Parathyroid adenoma (tissue), 2 donors: Measurements from ENCODE around the gene INF2.

Experiments
- H2AFZ ChIP-seq: fragments of 300-600 bp; sonication (generic); one replicate; pipeline ENCODE4 v1.7.0; 2017; ENCODE audit warnings: antibody characterized with exemption, mild to moderate bottlenecking
- H3K27ac ChIP-seq: fragments of 300-600 bp; sonication (generic); one replicate; pipeline ENCODE4 v1.7.0; 2017
- H3K27me3 ChIP-seq: fragments of 300-600 bp; sonication (generic); one replicate; pipeline ENCODE4 v1.7.0; 2017; ENCODE audit warnings: low read length; ENCODE audit not compliant: control insufficient read depth, insufficient read depth
- H3K36me3 ChIP-seq: fragments of 300-600 bp; sonication (generic); one replicate; pipeline ENCODE4 v1.7.0; 2017; ENCODE audit warnings: low read length; ENCODE audit not compliant: control insufficient read depth, insufficient read depth
- H3K4me1 ChIP-seq: fragments of 300-600 bp; sonication (generic); one replicate; pipeline ENCODE4 v1.7.0; 2017; ENCODE audit warnings: control low read depth
- H3K4me2 ChIP-seq: fragments of 300-600 bp; sonication (generic); one replicate; pipeline ENCODE4 v1.7.0; 2017; ENCODE audit warnings: low read length
- H3K4me3 ChIP-seq: fragments of 300-600 bp; sonication (generic); one replicate; pipeline ENCODE4 v1.7.0; 2017; ENCODE audit warnings: low read depth, low read length
- H3K79me2 ChIP-seq: fragments of 300-600 bp; sonication (generic); one replicate; pipeline ENCODE4 v1.7.0; 2017; ENCODE audit warnings: control low read depth
- H3K9ac ChIP-seq: fragments of 300-600 bp; sonication (generic); one replicate; pipeline ENCODE4 v1.7.0; 2017; ENCODE audit warnings: mild to moderate bottlenecking
- H3K9me3 ChIP-seq: fragments of 300-600 bp; sonication (generic); one replicate; pipeline ENCODE4 v1.7.0; 2017; ENCODE audit warnings: low read length; ENCODE audit not compliant: control insufficient read depth
- TF ChIP-seq, protein P1 (sequence below): fragments of 300-600 bp; sonication (generic); IDR thresholded peaks from one replicate; pipeline ENCODE4 v1.7.0; 2017; ENCODE audit warnings: antibody characterized with exemption, mild to moderate bottlenecking
- donor health status: primary hyperparathyroidism.

Gene INF2

DNA sequence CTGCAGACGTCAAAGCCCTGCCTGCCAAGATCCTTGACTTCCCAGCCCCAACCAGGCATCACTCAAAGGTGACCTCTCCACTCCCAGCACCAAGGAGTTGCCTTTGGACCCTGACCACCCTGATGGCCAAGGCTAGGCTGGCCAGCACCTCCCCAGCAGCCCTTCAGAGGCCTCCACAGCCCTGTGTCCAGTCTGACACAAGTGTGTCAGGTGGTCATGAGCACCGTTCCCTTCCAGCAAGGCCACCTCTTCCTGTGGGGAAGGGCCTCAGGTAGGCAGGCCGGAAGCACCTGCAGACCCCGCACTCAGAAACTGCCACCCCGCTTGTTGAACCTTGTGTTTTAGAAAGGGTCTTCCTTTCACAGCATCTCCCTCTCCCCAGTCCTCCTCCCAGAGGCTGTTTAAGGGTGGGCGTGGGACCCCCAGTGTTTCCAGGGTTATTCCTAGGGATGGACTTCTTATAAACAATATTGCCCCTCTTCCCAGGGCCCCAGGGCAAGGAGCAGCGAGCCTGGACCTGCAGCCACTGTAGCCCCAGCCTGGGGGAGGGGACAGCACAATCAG, 13.2 kb upstream of the INF2 start:
- no peaks in the 10 kb centered on the region for H3K9me3 ChIP-seq
- no peak overlapping the region for H3K4me3 ChIP-seq
- no peaks in the 10 kb centered on the region for H3K79me2 ChIP-seq
- TF ChIP-seq, protein P1, sequence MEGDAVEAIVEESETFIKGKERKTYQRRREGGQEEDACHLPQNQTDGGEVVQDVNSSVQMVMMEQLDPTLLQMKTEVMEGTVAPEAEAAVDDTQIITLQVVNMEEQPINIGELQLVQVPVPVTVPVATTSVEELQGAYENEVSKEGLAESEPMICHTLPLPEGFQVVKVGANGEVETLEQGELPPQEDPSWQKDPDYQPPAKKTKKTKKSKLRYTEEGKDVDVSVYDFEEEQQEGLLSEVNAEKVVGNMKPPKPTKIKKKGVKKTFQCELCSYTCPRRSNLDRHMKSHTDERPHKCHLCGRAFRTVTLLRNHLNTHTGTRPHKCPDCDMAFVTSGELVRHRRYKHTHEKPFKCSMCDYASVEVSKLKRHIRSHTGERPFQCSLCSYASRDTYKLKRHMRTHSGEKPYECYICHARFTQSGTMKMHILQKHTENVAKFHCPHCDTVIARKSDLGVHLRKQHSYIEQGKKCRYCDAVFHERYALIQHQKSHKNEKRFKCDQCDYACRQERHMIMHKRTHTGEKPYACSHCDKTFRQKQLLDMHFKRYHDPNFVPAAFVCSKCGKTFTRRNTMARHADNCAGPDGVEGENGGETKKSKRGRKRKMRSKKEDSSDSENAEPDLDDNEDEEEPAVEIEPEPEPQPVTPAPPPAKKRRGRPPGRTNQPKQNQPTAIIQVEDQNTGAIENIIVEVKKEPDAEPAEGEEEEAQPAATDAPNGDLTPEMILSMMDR: no peak
- no peak overlapping the region for H2AFZ ChIP-seq
- H3K27me3 ChIP-seq: no peaks in the 10 kb centered on the region
- no peak overlapping the region for H3K27ac ChIP-seq
- H3K36me3 ChIP-seq: no peaks in the 10 kb centered on the region
- no peak overlapping the region for H3K4me2 ChIP-seq
- peaks cover 14% of the 10 kb centered on the region for H3K4me1 ChIP-seq
- H3K9ac ChIP-seq: no peak overlapping the region

DNA sequence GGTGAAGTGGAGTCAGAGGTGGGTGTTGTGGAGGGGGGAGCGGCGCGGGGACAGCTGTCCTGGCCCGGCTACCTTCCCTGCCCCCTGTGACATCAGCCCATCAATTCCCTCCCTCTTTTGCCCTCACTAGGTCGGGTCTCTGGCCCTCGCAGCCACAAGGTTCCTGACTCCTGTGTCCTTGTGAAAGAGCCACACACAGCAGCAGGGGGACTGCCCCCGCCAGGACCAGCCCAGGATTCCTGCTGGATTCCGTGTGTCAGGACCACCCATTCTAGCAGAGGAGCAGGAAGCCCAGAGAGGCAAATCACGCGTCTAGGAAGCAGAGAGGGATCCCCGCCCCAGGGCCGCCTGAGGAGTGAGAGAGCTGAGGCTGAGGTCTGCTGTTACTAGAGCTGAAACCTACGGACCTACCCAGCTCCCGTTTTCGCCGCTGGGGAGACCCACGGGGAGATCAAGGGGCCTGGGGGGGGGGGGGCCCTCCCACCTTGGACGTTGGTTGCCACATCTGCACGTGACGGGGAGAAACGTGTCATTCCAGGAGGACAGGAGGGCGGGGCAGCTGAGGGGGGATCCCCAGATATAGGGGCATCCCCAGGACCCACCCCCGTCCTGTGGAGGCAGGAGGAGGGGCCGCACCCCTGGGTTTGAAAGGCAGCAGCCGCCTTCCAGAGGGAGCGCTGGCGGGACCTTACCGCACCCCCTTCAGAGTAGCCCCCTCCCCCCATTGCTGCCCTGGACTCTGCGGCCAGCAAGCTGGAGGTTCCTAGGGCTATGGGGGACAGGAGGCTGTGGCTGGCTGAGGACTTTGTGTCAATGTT, 12.5 kb upstream of the INF2 start:
- TF ChIP-seq, protein P1: no peak
- Histone ChIP-seq H3K79me2 (no peaks in the 10 kb centered on the region), H3K4me3 (peak overlapping the region; percentile 60), H3K27me3 (no peaks in the 10 kb centered on the region), H3K9ac (no peak overlapping the region), H3K4me1 (peaks cover 16% of the 10 kb centered on the region), H3K27ac (peak overlapping the region; percentile 78), H2AFZ (peak overlapping the region; percentile 100), H3K9me3 (no peaks in the 10 kb centered on the region), H3K36me3 (no peaks in the 10 kb centered on the region), H3K4me2 (peak overlapping the region; percentile 80)

DNA sequence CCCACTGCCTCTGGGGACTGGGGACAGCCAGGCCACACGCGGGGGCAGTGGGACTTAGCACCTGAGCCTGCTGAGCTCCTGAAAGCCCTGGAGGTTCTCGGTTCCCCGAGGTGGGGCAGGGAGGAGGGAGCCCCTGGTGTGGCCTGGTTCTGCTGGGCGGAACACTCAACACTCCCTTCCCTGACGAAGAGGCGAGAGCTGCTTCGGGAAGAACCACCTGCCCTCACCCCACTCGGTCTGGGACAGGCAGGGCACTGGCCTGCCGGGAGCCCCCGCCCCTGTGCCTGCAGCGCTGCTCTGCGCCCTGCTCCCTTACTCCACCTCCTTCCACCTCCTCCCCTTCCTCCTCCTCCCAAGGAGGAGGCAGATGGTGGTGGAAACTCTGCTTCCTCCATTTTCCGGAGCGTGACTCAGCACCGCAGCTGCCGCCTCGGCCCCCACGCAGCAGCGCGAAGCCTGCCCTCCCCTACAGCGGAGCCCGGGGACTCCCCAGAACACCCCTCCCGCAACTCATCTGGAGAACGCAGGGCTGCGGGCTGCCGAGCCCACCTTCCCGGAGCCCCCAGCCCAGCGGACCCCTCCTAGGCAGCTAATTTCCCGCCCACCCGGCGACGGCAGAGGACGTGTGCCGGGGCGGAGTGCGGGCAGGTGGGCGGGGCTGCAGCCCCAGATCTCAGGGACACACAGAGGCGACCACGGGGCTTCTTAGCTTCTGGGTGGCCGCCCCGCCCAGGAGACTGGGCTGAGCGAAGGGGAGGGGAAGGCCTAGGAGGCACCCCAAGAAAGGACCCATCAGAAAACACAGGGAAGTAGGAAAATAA, 11.7 kb upstream of the INF2 start:
- H2AFZ ChIP-seq: peak overlapping the region; percentile 100
- peak overlapping the region; percentile 76 for H3K9ac ChIP-seq
- H3K36me3 ChIP-seq: no peaks in the 10 kb centered on the region
- peaks cover 18% of the 10 kb centered on the region for H3K4me1 ChIP-seq
- TF ChIP-seq, protein P1: no peak
- H3K27me3 ChIP-seq: no peaks in the 10 kb centered on the region
- peak overlapping the region; percentile 60 for H3K4me3 ChIP-seq
- no peaks in the 10 kb centered on the region for H3K9me3 ChIP-seq
- H3K79me2 ChIP-seq: no peaks in the 10 kb centered on the region
- H3K4me2 ChIP-seq: peak overlapping the region; percentile 80
- peak overlapping the region; percentile 78 for H3K27ac ChIP-seq

DNA sequence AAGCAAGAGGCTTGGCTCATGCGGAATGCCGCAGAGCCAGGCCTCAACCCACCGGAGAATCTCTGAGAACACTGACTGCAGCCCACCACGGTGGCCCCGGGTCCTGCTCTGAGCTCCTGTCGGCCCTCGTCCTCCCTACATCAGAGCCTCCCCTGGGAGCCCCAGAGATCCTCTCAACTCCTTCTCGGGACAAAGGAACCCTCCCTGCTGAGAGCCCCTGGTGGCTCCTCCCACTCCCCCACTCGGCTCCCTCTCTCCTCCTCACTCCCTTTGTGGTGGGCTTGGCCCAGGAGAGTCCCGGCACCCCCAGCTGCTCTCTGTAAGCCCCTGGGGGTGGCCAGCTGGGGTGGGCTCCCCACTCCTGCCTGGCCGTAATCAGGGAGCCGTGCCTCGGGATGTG, 11.1 kb upstream of the INF2 start:
- H2AFZ ChIP-seq: peak overlapping the region; percentile 100
- peak overlapping the region; percentile 78 for H3K27ac ChIP-seq
- peak overlapping the region; percentile 80 for H3K4me2 ChIP-seq
- peaks cover 18% of the 10 kb centered on the region for H3K4me1 ChIP-seq
- TF ChIP-seq, protein P1: no peak
- H3K79me2 ChIP-seq: no peaks in the 10 kb centered on the region
- H3K36me3 ChIP-seq: no peaks in the 10 kb centered on the region
- H3K9ac ChIP-seq: peak overlapping the region; percentile 76
- peak overlapping the region; percentile 60 for H3K4me3 ChIP-seq
- H3K27me3 ChIP-seq: no peaks in the 10 kb centered on the region
- no peaks in the 10 kb centered on the region for H3K9me3 ChIP-seq
